Measurements from ENCODE around the gene DCPS. TPM values are rescaled to one million over a fixed set of nuclear protein-coding genes. Genes with fewer than 3 reads are reported as not detected.

DCPS gene
- total and polyA plus RNA-seq, 8 donors: 1.8 to 60.3 (median 12.6) TPM

- TF ChIP-seq CTCF (IDR thresholded peaks at IDR 0.05): no peak
- no peak for TF ChIP-seq POLR2AphosphoS5 (IDR thresholded peaks at IDR 0.05)
- no peak for TF ChIP-seq EP300 (IDR thresholded peaks at IDR 0.05)
- no peak for TF ChIP-seq POLR2A (IDR thresholded peaks at IDR 0.05)
- Histone ChIP-seq H3K27ac (peak overlapping the region in 4 of 5 donors; percentile 76 to 81 (median 77)), H3K4me3 (no peak overlapping the region), H3K27me3 (no peaks in the 10 kb centered on the region), H3K36me3 (peaks cover 0 to 13% (median 4%) of the 10 kb centered on the region in 4 donors), H3K9me3 (no peaks in the 10 kb centered on the region), H3K4me1 (peaks cover 5 to 27% (median 24%) of the 10 kb centered on the region in 4 donors)
- DNase-seq: no peak
- 66 to 84% (median 83%) methylated on average over 5 of the region's 5 CpGs for WGBS, 5 donors
- intact Hi-C loops (cut with DNase I; ENCODE audit: low total_unique reads): loop anchor here (10.0 kb wide), 1 partner anchor 95 kb away; no protein-coding TSS in a partner anchor
Measured at GRCh38 chr11:126319374-126319740, 15.5 kb downstream of the DCPS start.

- no peak overlapping the region for H3K27ac ChIP-seq
- peaks cover 0 to 16% (median 3%) of the 10 kb centered on the region in 4 donors for H3K36me3 ChIP-seq
- intact Hi-C loops (cut with DNase I; ENCODE audit: low total_unique reads): no loop called here
- no peak for DNase-seq
- no peak for TF ChIP-seq CTCF (IDR thresholded peaks at IDR 0.05)
- no peak for TF ChIP-seq EP300 (IDR thresholded peaks at IDR 0.05)
- TF ChIP-seq POLR2A (IDR thresholded peaks at IDR 0.05): no peak
- no peak for TF ChIP-seq POLR2AphosphoS5 (IDR thresholded peaks at IDR 0.05)
- no peak overlapping the region for H3K4me3 ChIP-seq
- whole genome bisulfite sequencing, 5 donors: 94 to 99% (median 96%) methylated on average over 3 of the region's 3 CpGs
- H3K4me1 ChIP-seq: peaks cover 5 to 17% (median 14%) of the 10 kb centered on the region in 4 donors
- H3K9me3 ChIP-seq: no peaks in the 10 kb centered on the region
- no peaks in the 10 kb centered on the region for H3K27me3 ChIP-seq
Measured at GRCh38 chr11:126322996-126323395, 19.1 kb downstream of the DCPS start.

- intact Hi-C loops (cut with DNase I; ENCODE audit: low total_unique reads): no loop called here
- no peak for TF ChIP-seq POLR2A (IDR thresholded peaks at IDR 0.05)
- TF ChIP-seq CTCF (IDR thresholded peaks at IDR 0.05): no peak
- TF ChIP-seq POLR2AphosphoS5 (IDR thresholded peaks at IDR 0.05): no peak
- TF ChIP-seq EP300 (IDR thresholded peaks at IDR 0.05): no peak
- no peaks in the 10 kb centered on the region for H3K27me3 ChIP-seq
- peaks cover 0 to 7% (median 0%) of the 10 kb centered on the region in 4 donors for H3K4me1 ChIP-seq
- H3K4me3 ChIP-seq: no peak overlapping the region
- 71 to 83% (median 79%) methylated on average over 17 of the region's 17 CpGs for WGBS, 5 donors
- H3K36me3 ChIP-seq: peaks cover 0 to 30% (median 21%) of the 10 kb centered on the region in 4 donors
- H3K9me3 ChIP-seq: no peaks in the 10 kb centered on the region
- DNase-seq: no peak
- no peak overlapping the region for H3K27ac ChIP-seq
Measured at GRCh38 chr11:126327281-126328000, 23.6 kb downstream of the DCPS start.

GRCh38 chr11:126328001-126328390 lies 24.1 kb downstream of the DCPS start:
- intact Hi-C loops (cut with DNase I; ENCODE audit: low total_unique reads): no loop called here
- Histone ChIP-seq H3K36me3 (peaks cover 0 to 35% (median 26%) of the 10 kb centered on the region in 4 donors), H3K4me1 (peaks cover 0 to 7% (median 0%) of the 10 kb centered on the region in 4 donors), H3K4me3 (no peak overlapping the region), H3K27me3 (no peaks in the 10 kb centered on the region), H3K27ac (no peak overlapping the region), H3K9me3 (no peaks in the 10 kb centered on the region)
- DNase-seq: no peak
- WGBS, 5 donors: 88 to 94% (median 90%) methylated on average over 20 of the region's 20 CpGs
- TF ChIP-seq EP300 (IDR thresholded peaks at IDR 0.05) (no peak), CTCF (IDR thresholded peaks at IDR 0.05) (no peak), POLR2AphosphoS5 (IDR thresholded peaks at IDR 0.05) (no peak), POLR2A (IDR thresholded peaks at IDR 0.05) (no peak)
